GM12872 (cell line): Measurements from ENCODE around the gene BANF2.

Experiments
- TF ChIP-seq, protein P1 (sequence below): IDR thresholded peaks from 3 replicates; pipeline ENCODE4 v1.5.1; 2011; ENCODE audit warnings: low read depth, mild to moderate bottlenecking, low read length, moderate library complexity; ENCODE audit not compliant: insufficient read depth

Gene BANF2

DNA sequence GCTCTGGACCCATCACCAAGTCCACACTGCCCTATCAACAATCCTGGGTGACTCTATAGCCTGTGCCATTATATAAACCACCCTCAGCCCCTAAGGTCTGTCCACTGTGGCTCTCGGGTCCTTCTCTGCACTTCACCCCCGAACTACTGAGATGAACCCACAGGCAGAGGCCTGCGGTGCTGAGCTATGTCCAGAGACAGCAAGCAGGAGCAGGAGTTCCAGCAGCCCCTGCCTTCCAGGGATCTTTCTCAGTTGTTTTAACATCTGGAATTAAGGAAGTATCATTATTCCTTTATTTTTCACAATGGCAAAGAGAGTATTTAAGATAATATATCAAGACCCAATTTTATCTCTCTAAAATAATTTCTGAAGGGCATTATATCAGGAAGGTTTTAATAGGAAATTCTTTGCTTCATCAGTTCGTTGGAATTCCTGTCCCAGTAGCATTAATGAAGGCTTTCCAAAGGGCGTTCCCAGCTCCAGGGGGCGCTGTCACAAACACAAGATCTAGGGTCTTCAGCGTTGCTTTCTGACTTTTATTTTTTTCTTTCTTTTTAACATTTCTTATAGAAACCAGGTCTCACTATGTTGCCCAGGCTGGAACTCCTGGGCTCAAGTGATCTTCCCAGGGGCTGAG is 45.0 kb upstream of the BANF2 start:
- TF ChIP-seq, protein P1, sequence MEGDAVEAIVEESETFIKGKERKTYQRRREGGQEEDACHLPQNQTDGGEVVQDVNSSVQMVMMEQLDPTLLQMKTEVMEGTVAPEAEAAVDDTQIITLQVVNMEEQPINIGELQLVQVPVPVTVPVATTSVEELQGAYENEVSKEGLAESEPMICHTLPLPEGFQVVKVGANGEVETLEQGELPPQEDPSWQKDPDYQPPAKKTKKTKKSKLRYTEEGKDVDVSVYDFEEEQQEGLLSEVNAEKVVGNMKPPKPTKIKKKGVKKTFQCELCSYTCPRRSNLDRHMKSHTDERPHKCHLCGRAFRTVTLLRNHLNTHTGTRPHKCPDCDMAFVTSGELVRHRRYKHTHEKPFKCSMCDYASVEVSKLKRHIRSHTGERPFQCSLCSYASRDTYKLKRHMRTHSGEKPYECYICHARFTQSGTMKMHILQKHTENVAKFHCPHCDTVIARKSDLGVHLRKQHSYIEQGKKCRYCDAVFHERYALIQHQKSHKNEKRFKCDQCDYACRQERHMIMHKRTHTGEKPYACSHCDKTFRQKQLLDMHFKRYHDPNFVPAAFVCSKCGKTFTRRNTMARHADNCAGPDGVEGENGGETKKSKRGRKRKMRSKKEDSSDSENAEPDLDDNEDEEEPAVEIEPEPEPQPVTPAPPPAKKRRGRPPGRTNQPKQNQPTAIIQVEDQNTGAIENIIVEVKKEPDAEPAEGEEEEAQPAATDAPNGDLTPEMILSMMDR = peak; percentile 45

DNA sequence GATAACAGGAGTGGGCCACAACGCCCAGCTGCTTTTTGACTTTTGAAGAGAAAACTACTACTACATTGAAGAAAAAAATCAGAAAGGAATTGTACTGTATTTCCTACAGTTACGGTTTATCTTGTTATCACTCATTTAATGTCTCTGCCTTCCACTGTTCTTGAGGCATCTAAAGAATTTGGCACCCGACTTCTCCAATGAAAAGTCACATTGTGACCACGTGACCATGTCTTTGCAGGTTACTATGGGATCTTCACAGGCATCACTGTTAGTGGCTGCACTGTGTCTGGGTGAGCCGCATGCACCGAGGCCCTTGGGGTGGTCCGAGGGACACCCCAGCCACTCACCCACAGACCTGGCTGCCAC is 44.5 kb upstream of the BANF2 start:
- TF ChIP-seq, protein P1 = no peak

DNA sequence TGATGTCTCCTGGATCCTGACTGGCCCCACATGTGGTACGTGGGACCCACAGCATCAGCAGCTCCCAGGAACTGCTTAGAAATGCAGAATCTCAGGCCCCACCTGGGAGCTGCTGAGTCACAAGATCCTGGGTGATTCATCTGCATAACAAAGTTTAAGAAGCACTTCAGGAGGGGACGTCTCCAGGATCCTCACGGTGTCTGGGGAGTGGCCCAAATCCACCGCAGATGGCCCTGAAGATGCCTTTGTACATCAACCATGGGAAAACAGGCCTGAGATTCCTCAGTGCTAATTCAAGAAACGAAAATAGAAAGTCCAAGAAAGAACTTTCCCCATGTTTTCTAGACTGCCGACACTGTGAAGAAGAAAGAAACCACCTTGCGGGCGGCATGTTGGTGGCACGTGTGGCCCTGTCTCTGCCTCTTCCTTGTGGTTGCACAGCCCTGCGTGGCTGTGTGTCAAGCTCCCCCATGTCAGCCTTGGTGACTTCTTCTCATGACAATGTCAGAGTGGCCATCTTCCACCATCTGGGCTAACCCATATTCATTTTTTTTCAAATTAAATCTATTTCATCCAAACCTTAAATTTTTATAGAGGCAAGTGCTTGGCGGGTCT is 43.8 kb upstream of the BANF2 start:
- TF ChIP-seq, protein P1 = no peak

DNA sequence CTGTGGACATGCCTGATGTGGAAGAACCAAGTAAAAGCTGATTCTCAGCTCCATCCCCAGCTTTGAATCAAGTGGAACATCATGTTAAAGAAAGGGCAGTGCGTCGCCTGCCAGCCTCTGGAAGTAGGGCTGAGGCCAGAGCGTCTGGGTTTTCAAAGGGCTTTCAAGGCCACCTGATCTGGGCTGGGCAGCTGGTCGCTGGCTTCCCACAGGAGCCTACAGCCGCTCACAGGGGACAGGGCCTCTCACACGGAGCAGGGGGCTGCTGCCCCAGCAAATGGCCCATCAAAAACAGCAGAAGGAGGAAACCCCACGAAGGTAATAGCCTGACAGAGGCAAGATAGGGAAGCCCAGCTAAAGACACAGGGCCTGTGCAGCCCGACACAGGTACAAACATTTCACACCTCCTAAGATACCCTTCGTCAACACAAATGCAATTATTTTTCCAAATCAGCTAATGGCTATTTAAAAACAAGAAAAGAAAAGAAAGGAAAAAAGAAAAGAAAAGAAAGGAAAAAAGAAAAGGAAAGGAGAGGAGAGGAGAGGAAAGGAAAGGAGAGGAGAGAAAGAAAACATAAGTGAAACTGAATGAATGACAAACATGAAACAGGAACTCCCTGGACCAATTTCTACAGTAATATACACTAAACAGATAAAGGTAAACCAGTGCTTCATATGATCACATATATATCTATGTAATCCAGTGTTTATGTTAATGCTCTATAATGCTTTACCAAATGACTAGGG is 42.5 kb upstream of the BANF2 start:
- TF ChIP-seq, protein P1 = no peak

DNA sequence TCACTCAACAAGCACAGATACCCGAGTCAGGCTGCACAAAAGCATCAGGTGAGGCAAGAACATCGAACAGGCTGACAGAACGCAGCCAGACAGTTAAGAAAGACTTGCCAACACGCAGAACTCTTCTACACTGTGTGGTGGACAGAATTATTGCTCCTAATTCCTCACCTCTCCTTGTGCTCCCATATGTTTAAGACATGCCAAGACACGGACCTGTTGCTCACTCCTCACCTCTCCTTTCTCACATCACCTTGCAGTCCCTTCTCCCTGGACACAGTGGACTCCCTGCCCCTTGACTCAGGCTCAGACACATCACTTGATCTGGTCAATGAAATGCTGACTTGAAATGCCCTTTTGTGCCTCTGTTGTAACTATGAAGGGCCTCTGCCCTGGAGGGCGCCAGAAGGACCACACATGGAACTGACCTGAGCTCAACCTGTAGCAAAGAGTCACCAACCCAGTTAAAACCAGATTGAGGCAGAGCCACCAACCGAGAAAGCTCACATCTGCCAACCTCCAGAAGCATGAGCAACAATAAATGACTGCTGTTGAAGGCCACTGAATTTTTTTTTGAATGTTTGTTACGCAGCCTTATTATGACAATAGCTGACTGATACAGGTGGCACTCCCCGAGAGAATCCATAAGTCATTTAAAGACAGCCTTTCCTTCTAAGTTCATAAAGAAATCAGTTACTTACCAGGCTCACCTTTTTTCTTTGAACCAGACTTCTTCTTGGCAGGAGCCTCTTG is 41.7 kb upstream of the BANF2 start:
- TF ChIP-seq, protein P1 = no peak

DNA sequence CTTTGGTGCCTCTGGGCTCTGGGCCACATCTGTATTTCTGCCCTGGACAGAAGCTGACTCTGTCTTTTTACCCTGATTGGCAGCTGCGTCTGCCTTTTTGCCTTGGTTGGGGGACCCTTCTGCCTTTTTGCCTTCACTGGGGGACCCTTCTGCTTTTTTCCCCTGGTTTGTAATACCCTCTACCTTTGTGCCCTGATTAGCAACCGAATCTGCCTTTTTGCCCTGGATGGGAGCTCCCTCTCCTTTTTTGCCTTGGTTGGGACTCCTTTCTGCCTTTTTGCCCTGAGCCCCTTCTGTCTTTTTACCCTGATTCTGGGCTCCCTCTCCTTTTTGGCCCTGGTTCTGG is 41.1 kb upstream of the BANF2 start:
- TF ChIP-seq, protein P1 = no peak

DNA sequence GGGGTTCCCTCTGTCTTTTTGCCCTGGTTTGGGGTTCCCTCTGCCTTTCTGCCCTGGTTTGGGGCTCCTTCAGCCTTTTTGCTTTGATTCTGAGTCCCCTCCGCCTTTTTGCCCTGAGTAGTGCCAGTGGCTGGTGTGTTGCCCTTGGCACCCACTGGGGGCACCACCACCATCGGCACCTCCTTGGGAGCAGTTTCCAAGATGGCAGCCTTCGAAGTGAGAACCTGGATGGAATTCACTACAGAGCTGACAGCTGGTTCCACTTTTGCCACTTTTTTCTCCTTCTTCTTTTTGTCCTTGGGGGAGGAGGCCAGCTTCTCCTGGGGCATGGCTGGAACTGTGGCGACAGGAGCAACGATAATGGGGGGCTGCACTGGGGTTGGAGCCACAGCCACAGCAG is 40.0 kb upstream of the BANF2 start:
- TF ChIP-seq, protein P1 = peak; percentile 20; the same call in 1 of the 3 replicates
